ENCODE measurements around the gene CSNK1A1.
A peak's percentile ranks its signal among the peaks of the same experiment; 100 is the strongest.

DNA sequence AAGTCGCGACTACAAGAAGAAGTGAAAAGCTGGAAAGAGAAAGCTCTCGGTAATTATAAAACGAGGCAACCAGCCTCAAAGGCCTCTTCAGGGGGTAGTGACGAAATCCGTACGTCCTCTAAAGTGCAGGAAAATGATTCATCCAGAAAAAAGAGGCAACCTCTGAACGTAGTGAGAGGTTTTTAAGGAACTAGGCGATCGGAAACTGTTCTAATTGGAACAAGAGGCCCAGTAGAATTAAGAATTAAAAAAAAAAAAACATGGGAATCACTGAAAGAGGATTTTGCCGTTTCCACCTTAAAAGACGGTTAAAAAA, 1.0 kb downstream of the CSNK1A1 start:
- TF ChIP-seq, protein P1, sequence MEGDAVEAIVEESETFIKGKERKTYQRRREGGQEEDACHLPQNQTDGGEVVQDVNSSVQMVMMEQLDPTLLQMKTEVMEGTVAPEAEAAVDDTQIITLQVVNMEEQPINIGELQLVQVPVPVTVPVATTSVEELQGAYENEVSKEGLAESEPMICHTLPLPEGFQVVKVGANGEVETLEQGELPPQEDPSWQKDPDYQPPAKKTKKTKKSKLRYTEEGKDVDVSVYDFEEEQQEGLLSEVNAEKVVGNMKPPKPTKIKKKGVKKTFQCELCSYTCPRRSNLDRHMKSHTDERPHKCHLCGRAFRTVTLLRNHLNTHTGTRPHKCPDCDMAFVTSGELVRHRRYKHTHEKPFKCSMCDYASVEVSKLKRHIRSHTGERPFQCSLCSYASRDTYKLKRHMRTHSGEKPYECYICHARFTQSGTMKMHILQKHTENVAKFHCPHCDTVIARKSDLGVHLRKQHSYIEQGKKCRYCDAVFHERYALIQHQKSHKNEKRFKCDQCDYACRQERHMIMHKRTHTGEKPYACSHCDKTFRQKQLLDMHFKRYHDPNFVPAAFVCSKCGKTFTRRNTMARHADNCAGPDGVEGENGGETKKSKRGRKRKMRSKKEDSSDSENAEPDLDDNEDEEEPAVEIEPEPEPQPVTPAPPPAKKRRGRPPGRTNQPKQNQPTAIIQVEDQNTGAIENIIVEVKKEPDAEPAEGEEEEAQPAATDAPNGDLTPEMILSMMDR (IDR thresholded peaks at IDR 0.05 in 4 of 5, conservative IDR thresholded peaks at IDR 0.05 in 1 of 5): no peak
- peak in 1 of 2 donors; percentile 19 for TF ChIP-seq POLR2A (IDR thresholded peaks at IDR 0.05)
